ENCODE measurements around the gene CDHR5.

Gene CDHR5

GRCh38 chr11:608791-609251 lies 15.9 kb downstream of the CDHR5 start:
- DNase-seq, result no peak

- DNase-seq, result no peak
These were observed 16.6 kb downstream of the CDHR5 start for GRCh38 chr11:607971-608659.

- no peak for DNase-seq
These were observed 17.6 kb downstream of the CDHR5 start for GRCh38 chr11:607020-607780.

- DNase-seq, result no peak
These were observed 18.5 kb downstream of the CDHR5 start for GRCh38 chr11:606245-606644.

- no peak for DNase-seq
These were observed 19.2 kb downstream of the CDHR5 start for GRCh38 chr11:605286-606129.

- DNase-seq, result no peak
These were observed 21.6 kb downstream of the CDHR5 start for GRCh38 chr11:603154-603553.

DNA sequence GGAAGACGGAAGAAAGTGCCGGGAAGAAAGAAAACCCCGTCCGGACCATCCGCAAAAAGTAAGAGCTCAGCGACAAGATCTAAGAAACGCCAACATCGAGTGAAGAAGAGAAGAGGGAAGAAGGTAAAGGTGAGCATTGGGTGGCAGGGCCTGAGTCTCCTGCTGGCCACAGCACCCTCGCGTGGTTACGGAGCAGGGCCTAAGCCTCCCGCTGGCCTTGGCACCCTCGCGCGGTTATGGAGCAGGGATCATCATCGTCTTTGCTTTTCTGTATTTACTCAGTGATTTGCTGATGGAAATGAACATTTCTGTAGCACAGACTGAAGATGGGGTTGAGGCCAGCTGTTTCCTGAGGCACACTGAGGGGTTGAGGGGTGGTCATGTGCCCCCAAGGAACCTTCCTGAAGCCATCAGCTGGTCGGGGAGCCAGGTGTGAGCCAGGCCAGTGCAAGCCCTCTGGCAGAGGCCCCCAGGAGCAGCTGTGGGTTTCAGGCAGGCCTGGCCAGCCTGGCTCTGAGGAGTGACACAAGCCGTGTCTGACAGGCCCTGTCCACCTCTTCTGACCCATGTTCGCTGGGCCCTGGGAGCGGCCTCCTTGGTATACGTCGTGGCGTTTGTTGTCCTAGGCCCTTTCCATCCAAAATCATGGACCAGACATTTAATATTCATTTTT lies 23.0 kb downstream of the CDHR5 start:
- no peak for DNase-seq

GRCh38 chr11:598005-598680 lies 26.6 kb downstream of the CDHR5 start:
- no peak for DNase-seq

- DNase-seq, result no peak
These were observed 27.5 kb downstream of the CDHR5 start for GRCh38 chr11:597166-597725.

- no peak for DNase-seq
These were observed 28.4 kb downstream of the CDHR5 start for GRCh38 chr11:596374-596773.

- DNase-seq, result no peak
These were observed 29.4 kb downstream of the CDHR5 start for GRCh38 chr11:595400-595799.

DNA sequence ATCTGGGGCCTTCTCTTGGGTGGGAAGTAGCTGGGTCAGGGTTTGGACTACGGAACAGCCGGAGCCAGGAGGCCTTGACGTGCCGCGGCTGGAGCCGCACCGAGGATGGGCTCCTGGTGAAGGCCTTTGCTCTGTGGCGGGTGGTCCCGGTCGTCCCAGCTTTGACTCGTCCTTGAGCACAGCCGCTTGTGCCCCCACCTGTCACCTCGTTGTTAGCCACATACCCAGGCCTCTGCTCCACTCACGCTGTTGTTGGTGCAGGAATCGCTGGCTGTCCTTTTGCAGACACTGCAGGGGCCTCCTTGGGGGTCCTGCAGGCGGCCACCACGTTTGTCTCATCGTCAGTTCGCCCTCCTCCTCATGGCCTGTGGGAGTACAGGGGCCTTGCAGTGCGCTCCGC lies 31.4 kb downstream of the CDHR5 start:
- DNase-seq, result no peak

DNA sequence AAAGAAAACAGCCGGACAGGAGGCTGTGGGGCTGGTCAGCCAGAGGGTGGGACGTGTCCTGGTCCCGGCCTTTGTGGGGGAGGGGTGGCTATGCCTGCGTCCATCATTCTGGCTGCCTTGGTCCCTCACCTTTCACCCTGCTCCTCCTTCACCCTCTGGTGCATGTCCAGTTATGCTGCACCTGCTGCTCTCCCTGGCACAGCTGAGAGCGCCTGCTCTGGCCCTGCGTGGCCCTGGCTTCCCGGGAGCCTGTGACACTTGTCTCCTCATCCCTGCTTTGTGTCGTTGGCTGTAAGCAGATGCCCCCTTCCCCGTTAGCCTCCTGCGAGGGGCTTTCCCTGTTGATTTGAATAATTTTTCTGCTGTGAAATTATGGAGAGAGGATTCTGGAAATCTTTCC lies 31.8 kb downstream of the CDHR5 start:
- no peak for DNase-seq

GRCh38 chr11:592501-592900 lies 32.3 kb downstream of the CDHR5 start:
- DNase-seq, result no peak

DNA sequence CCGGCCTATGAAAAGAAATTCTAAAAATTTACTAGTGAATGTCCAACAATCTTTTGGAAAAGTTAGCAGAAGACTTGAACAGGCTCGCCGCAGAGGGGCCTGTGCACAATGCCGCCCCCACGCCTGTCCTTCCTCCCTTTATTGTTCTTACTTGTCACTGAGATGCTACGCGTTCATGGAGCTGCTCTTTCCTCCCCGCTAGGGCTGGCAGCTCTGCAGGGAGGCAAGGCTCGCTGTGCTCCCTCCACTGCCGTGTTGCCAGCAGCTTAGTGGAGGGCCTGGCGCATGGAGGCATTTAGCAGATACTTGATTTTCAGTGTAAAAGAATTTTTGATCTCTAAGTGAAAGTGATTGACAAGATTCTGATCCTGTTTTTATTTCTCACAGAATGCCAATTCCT lies 33.8 kb downstream of the CDHR5 start:
- DNase-seq, result no peak

- DNase-seq, result no peak
These were observed 35.0 kb downstream of the CDHR5 start for GRCh38 chr11:589798-590197.

GRCh38 chr11:587978-588380 lies 36.8 kb downstream of the CDHR5 start:
- no peak for DNase-seq

GRCh38 chr11:587546-587945 lies 37.2 kb downstream of the CDHR5 start:
- no peak for DNase-seq

DNA sequence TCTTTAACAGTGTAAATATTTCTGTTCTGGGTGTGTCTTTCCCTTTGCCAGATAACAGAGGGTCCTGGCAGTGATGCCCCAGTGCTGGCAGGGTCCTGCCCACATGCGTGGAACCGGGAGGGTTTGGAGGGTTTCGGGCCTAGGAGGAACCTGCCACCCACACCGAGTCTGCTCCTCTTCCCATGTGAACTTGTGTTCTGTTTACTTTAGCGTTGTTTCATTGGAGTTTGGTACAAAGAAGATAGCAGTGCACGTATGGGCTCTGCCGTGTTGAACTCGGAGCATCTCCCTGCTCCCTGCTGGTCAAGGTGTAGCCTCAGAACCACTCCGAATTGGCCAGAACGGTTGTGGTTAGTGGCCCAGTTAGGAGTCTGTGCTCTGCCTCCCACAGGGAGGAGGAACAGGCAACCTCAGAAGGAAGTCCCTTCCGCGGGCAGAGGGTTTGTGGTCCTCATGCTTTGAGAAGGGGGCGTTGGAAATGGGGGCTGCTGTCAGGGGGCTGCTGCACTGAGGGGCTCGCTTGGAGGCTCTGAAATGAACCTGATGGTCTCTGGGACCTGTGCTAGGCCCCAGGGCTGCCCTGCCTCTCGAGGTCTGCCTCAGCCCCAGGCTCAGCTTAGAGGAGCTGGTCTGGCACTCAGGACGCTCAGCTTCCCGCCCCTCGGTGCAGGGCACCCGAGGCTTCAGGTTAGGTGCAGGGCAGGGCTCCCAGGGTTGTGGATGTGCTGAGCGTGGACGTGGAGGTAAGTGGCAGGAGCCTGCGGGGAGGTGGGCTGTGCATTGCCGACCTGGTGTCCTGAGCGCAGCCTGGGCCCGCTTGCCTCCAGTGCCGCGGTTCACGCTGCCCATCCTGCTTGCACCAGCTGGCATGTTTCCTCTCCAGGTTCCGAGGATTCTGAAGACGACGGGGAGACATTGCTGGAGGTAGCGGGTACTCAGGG lies 38.1 kb downstream of the CDHR5 start:
- DNase-seq, result no peak

DNA sequence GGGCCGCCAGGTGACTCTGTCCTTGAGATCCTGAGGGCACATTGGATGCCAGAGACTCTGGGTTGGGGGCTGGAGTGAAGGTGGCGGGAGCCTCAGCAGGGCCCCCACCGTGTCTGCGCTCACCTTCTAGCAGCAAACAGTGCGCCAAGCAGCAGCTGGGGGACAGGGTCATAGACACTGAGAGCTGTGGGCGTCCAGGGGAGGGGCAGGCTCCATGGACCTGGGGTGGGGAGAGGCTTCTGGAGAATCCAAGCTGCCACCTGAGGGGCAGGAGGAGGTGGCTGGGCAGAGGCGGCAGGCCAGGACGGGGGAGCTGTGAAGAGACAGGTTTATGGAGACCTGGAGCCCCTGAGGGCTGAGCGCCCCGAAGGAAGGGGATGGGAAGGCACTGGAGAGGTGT lies 40.5 kb downstream of the CDHR5 start:
- no peak for DNase-seq

- DNase-seq, result no peak
These were observed 43.0 kb downstream of the CDHR5 start for GRCh38 chr11:581752-582151.
